ENCODE measurements around the gene DYSF. TPM values are rescaled to one million over a fixed set of nuclear protein-coding genes. Genes with fewer than 3 reads are reported as not detected.

DYSF gene
- total RNA-seq, 1 donor, result 0.81 TPM

DNA sequence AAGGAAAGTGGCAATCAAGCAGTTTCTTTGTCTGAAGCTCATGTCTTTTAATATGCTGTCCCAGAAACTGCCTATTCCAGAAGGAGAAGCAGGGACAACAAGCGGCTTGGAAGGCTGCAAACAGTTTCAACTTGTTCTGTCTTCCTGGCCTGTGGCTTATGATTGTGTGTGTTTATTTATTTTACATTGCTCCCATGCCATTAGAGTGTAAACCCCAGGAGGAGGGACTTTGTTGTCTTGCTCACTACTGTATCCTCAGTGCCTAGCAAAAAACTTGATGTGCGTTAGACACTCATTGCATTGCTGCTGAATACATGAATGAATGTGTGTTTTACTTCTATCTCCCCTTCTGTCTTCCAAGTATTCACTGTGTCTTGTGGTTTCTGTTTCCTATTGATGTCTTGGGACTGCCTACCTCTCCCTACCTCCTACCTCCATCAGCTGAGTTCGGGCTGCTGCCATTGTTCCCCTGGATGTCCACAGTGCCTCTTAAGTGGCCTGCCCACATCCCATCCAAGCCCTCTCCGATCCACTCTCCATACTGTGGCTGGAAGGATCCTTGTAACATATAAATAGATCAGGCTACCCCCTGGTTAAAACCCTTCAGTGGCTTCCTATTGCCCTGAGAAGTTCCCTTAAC lies 261.4 kb downstream of the DYSF start:
- no peak for DNase-seq (ENCODE audit: low read depth in 2 of 3, low spot score in 2 of 3)

DNA sequence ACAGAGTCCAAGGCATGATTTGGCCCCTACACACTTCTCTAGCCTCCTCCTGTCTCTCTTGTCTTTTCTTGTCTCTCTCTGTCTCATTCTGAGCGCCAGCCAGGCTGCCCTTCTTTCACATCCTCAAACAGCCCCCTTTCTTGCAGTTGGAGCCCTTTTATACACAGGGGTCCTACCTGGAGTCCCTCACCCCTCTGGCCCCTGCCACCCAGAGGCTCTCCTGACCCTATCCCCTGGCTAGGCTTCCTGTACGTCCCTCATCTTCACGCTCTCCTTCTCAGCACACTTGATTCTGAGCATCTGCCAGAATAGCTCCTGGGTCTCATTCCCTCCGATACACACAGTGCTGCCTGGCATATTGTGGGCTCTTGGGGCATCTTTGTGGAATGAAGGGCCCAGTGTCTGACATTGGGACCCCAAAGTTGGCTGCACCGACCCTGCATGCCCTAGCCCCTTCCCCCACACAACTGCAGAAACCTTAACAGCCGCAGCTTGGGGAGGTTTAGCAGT lies 261.9 kb downstream of the DYSF start:
- no peak for DNase-seq (ENCODE audit: low read depth in 2 of 3, low spot score in 2 of 3)

DNA sequence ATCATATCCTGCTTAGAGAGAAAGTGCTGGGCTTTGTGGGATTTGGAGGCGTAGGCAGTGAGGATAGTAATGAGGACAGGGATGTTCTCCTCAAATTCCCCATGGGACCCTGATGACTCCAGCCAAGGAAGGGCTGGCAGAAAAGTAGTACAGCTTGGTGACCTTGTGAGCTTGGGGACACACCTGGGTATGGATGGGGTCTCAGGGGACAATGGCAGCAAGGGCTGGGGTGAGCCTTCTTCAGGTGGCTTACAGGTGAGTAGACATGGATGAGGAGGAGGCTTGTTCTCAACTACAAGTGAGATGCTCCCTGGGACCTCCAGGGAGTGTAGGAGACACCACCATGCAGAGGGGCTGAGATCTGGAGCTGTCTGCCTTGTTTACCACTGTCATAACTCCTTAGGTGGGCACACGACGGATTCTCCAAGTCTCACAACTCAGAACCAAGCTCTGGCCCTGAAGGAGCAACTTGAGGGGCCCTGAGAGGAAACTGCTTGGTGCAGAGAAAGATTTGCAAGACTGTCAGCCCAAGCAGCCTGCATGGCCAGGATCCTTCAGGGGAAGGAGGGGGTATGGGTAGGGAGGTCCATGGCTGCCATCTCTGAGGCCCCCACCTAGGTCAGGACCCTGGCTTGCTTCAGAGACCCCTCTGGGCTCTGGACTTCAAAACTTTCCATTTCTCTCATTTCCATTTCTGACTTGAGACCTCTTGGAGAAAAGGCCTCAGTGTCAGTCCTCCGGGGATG lies 262.8 kb downstream of the DYSF start:
- no peak for DNase-seq (ENCODE audit: low read depth in 2 of 3, low spot score in 2 of 3)

DNA sequence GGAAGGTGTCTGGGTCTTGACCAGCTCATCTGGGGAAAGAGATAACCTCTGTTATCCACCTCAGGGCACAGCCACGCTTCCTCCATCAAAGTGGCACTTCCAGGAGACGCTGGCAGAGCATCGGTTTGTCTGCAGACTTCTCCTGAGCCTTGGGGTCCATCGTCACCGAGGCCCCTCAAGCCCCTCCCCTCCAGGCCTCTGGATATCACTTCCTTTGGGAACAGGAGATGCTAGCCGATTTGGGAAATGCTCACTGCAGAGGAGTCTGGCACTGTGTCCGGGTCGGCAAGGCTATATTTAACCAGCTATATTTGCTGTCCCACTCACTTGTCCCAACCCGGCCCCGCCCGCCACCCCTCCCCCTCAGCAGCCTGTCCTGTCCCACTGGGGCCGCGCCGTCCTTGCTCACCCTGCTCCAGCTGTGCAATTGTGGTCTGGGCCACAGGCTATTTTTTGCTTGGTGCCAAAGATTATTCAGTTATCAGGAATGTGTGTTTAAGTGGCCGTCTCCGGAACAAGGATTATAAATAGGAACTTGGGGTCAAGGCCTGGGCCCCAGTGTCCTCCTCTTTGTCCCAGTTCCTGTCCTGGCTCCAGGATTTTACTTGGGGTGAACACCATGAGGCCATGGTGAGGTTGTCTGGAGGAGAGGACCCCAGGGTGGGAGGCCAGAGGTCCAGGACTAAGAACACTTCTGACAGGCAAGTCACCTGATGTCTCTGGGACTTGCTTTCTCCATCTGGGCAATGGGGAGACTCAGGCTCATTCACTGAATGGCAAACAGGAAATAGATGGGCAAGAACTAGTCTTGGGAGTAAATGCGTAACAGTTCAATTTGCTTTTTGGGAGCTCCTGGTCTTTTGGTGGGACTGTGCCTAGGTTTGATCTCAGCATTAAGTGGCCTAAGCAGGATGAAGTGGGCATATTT lies 263.6 kb downstream of the DYSF start:
- DNase-seq (ENCODE audit: low read depth in 2 of 3, low spot score in 2 of 3), result no peak

DNA sequence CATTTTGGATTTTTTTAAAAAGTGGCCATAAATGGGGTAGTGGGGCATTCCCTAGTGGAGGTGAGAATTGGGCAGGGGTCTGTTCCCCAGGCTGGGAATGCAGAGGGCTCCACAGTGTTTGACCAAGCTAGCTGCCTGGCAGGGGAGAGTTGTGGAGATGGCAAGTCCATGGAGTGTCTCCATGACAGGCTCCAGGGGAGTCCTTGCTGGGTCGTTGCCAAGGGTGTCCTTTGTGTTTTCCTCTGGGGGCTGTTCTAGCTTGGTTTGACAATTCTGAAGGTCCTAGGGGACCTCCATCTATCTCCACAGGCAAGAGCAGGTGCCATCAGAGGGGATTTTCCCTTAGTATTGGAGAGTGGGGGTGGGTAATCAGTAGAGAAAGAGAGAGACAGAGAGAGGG lies 265.3 kb downstream of the DYSF start:
- DNase-seq (ENCODE audit: low read depth in 2 of 3, low spot score in 2 of 3), result no peak

DNA sequence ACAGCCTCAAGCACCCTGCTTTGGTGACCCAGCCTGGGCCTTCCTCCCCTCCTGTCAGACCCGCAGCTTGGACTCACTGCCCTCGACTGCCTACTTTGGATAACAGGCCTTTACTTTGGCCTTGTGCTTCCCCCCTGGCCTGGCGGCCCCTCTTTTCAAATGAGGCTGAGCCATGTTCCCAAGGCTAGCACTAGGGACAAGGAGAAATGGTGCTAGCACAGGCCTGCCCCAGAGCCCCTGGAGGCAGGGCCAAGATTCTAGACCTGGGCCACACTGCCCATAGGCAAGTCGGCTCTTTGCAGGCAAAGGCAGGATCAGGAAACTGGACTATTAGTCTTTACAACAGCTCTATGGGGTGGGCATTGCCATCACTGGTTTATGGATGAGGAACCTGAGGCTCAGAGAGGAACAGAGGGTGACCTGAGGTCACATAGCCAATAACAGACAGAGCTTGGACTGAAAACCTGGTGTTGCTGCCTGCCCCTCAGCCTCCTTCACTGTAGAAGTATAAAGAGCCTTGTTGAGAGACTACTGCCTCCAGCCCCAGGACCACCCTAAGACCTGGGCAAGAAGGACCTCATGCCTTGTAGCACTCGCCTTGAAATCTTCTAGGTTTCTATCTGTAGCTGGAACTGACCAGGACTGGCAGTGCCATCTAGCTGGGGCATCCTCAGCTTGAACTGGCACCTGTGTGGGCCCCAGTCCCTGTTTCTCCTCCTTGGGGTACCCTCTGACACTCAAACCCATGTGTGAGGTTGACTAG lies 266.3 kb downstream of the DYSF start:
- no peak for DNase-seq (ENCODE audit: low read depth in 2 of 3, low spot score in 2 of 3)

DNA sequence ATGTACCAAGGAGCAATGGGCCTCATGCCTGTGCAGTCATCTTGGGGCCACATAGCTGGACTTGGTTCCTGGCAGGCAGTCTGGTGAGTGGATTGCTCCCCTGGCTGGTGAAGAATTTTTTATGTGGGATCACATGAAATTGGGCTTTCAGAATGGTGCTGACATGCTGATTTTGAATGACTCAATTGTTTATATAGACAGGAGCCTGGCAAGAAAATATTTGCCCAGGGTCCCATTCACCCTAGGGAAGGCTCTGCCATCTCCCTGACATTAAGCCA lies 266.9 kb downstream of the DYSF start:
- no peak for DNase-seq (ENCODE audit: low read depth in 2 of 3, low spot score in 2 of 3)

DNA sequence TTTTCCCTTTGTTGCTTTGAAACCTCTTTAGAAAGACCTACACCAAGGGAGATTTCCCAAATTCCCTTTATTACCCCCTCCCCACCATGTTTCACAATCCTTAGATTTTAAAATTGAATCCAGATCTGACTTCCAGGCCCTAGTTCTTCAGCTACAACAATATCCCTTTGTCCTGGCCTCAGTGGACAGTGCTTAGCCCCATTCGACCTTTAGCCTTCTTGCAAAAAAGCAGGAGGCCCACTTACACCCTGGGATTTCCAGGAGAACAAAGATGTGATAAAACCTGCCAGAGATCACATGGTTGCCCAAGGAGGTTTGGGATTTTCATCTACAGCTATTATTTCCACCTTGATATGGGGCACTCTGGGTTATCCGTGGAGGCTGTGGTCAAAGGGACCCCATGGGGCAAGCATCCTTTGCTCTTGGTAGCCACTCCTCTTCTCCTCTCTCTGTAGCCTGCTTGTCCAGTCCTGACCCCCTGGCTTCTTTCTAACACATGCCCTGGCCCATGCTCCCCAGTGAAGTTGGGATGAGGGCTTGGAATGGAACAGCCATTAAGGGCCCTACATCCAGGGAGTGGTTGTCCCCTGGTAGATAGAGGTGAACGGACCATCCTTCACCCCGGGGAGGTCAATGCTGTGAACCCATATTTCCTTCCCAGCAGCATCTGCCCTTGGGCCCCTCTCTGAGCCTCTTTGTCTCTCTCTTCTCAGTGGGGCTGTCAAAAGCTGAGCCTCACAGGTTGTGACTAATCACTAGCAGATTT lies 267.4 kb downstream of the DYSF start:
- DNase-seq (ENCODE audit: low read depth in 2 of 3, low spot score in 2 of 3), result no peak

DNA sequence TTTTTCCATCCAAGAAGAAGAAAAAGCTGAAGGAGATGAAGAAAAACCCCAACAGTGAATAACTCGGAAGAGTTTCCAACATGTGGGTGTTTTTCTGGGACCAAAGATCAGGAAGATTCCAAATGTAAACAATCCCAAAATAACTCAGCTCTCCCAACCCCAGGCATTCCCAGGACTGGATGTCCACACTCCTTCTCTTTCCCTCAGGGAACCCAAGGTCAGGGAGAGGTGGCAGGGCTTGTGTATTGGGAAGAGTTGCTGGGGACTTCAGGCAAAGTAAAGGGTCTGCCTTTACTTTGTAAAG lies 268.0 kb downstream of the DYSF start:
- DNase-seq (ENCODE audit: low read depth in 2 of 3, low spot score in 2 of 3), result no peak

DNA sequence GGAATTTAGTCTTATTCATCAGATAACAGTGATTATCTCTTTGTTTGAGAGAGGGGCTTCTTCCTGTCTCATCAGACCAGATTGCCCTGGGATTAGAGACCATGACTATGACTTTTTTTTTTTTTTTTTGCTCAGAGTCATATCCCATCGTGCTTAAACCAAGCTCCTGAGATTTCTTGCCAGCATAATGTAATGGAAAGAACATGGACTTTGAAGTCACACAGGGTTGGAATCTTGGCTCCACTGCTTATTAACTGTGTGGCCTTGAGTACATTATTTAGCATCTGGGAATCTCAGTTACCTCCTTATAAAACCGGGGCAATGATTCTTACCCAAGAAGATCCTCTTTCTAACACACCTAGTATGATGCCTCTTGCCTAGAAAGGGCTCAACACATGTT lies 268.3 kb downstream of the DYSF start:
- DNase-seq (ENCODE audit: low read depth in 2 of 3, low spot score in 2 of 3), result no peak

DNA sequence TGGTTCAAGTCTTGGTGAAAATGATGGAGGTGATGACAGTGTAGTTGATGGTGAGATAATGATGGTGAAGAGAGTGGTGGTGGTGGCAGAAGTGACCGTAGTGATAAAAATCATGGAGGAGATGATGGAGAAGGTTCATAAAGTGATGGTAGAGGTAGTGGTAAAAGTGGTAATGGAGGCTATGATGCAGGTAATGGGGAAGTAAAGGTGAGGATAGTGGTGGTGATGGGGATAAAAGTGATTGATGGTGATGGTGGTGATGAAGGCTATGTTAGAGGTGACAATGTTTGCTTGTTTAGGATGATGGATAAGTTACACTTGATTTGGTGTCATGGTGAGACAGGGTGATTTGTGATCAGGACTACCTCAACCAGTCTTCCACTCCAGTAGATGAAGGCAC lies 268.9 kb downstream of the DYSF start:
- no peak for DNase-seq (ENCODE audit: low read depth in 2 of 3, low spot score in 2 of 3)

DNA sequence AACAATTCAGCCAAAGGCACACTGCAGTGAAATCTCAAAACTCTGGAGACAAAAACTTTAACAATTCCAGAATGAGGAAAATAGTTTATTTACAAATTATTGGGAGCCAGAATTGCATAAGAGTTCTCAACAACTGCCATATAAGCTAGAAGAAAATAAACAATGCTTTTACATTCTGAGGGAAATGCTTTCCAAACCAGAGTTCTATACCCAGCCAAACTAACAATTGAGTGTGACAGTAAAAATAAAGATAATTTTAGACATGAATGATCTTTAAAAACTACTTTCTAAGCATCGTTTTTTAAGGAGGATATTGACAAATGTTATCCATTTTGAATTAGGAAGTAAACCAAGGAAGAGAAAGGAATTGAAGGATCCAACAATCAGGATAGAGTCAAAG lies 271.4 kb downstream of the DYSF start:
- DNase-seq (ENCODE audit: low read depth in 2 of 3, low spot score in 2 of 3), result no peak

DNA sequence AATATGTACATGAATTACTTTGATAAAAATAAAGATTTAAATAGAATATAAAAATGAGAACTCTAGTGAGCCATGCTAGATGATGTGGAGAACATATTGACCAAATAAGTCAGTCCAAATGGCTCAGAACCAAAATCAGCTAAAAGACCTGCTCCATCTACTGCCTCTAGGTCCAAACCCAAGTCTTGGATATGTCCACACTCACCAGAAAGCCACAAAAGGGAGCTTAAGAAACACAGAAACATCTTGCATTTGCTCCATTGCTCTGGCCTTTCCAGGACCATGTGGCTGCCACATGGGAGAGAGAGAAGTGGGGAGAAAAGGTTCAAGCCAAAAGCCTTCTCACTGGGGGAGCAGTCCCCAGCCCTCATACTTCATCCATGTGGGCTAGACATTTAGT lies 272.5 kb downstream of the DYSF start:
- no peak for DNase-seq (ENCODE audit: low read depth in 2 of 3, low spot score in 2 of 3)

DNA sequence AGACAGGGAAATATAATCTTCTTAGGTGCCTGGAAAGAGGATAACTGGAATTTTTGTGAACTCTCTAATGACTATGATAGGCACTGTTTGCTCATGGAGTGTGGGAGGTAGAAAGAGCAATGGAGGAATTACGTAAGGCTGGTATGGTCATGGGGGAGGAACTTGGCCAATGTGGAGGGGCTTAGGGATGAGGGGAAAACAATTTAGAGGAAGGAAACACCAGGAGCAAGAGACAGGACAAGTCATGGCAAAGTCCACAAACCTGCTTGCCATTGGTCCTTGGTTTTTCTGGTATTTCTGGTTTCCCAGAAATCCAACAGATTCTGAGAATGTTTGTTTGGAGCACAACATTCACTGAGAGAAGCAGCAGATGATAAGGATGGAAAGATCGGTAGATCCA lies 274.2 kb downstream of the DYSF start:
- no peak for DNase-seq (ENCODE audit: low read depth in 2 of 3, low spot score in 2 of 3)

DNA sequence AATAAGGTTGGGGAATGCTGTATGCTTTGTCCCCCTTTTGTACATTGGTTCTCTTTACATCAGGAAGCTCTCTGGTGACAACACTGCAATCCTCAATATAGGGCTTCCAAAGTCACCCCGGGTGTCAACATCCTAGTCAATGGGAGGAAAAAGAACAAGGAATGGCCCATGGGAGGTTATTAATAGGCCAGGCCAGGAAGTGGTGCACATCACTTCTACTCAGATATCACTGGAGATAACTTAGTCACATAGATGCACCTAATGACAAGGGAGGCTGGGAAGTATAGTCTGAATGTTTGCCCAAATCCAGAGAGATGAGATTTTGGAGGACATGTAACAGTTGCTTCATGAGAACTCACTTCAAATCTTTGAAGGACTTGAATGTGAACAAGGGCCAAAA lies 274.7 kb downstream of the DYSF start:
- no peak for DNase-seq (ENCODE audit: low read depth in 2 of 3, low spot score in 2 of 3)

DNA sequence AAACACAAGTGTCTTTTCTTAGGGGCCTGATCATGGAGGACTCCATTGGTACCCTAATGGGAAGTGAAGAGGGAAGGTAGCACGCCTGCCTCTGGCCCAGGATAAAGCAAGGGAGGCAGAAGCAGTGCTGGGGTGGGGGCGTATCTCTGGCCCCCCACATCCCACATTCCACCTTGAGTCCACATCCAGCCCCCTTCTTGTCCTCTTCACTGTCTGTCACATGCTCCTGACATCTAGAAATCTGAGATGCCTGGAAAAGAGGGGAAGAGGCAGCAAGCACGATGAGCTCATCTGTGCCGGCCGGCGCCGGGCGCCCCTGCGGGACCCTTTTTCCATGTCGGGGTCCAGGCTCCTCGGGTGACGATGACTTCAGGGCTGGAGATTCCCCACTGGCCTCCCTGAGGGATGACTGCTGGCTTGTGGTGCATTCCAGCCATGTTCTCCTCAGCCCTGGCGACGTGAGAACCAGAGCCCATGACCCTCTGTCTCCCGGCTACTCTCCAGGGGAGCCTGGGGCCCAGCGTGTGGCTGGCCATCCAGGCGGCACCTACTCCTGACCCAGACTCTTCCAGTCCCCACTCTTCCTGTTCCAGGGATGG lies 277.5 kb downstream of the DYSF start:
- no peak for DNase-seq (ENCODE audit: low read depth in 2 of 3, low spot score in 2 of 3)

DNA sequence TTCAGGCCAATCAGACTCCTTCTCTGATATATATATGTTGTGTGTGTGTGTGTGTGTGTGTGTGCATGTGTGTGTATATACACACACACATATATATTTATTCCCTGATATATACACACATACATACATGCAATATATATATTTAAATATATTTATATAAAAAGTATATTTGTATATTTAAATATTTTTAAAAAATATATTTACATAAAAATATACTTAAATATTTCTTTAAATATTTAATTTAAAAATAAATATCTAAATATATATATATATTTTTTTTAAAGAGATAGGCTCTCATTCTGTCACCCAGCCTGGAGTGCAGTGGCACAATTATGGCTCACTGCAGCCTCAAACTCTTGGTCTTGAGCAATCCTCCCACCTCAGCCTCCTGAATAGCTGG lies 281.3 kb downstream of the DYSF start:
- DNase-seq (ENCODE audit: low read depth in 2 of 3, low spot score in 2 of 3), result no peak

DNA sequence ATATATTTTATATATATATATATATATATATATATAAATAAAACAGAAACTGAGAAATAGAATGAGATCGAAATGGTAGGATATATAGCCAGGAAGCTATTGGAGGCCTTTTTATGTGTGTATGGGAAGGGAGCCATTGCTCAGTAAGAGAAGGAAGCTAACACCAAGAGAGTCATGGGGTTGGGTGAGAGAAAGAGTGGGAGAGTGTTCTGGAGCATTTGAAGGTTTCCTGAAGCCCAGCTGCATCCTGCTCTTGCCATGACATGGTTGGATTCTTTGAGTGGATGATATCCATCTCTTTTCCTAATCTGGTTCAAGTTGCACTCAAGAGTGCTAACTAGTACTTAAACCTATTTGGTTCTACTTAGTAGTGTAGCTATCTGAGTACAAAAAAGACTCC lies 282.3 kb downstream of the DYSF start:
- DNase-seq (ENCODE audit: low read depth in 2 of 3, low spot score in 2 of 3), result no peak

Measured in hematopoietic multipotent progenitor cell (in vitro differentiated cells).